Measurements from ENCODE around the gene SIK1.
"Not testable (repeated sequence)": the region's sequence is repeated elsewhere in the genome, so short reads cannot be mapped to it uniquely, and the experiment has no call there.

Gene SIK1

DNA sequence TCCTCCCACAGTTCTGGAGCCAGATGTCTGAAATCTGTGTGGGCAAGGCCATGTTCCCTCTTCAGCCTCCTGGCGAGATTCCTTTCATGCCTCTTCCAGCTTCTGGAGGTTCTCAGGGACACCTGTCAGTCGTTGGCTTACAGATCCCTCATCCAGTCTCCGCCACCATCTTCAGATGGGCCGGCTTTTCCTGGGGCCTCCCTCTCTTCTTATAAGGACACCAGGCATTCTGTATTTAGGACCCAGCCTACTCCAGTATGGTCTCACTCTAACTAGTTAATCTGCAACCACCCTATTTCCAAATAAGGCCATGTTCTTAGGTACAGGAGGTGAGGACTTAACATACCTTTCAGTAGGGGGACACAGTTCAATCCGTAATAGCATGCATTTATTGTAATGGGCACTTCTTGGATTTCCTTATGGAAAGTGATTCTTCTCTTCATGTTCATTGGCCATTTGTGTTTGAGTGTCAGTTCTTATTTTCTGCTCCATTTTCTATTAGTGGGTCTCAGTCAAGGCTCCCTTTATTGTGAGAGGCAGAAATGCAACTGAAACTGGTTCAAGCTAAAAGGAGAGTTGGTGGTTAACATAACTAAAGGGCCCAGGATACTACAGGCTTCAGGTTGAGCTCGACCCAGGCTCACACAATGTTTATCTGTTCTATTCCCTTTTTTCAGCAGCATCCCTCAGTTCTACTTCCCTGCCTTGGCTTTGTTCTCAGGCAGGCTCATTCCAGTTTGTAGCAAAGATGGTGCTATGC, 12.6 kb upstream of the SIK1 start:
- not testable (repeated sequence) for FAIRE-seq

DNA sequence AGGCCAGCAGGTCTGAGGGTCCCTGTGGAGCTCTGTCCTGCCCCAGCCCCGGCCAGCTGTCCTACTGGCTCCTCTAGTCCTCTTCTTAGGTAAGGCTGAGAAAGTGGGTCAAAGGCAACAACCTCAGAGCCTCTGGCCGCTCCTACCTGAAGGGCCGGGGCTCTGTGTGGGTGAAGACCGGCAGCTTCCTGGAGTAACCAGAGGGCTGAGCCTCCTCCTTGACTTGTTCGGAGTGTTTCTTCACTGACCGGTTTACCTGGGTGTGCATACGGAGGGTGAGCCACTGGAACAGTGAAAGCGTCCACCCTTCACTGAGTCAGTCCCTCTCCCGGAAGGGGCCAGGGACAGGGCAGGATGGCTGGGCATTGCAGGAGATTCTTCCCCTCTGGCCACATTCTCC, 9.3 kb upstream of the SIK1 start:
- not testable (repeated sequence) for FAIRE-seq

DNA sequence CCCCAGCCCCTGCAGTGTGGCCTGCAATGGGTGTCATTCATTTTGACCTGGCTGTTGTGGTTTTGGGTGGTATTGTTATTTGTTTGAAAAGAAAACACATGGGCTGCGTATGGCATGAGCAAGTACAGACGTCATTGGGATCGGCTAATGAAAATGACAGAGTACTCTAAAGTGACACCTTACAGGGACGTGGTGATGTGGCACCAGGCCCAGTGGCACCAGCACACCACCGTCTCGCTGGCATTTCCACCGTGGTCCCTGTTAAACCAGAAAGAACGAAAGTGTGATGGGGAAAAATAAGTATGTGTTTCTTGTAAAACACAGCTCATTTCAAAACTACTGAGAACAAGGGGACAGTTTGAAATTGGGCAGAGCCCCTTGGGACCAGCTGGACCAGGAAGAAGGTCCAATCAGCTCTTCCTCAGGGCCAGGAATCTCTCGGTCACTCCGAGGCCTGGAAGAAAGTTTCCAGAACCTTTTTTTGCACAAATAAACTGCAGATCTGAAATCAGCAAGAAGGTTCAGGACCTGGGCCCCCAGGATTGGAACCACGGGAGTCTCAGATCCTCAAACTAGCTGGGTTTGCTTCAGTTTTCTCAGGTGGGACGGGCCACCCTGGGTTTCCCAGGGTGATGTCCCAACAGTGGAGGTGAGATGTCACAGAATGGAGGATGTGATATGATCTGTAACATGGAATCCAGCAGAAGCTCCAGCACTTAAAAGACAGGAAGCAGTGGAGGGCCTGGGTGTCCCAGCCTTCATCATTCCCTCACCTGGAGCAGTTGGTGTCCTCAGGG, 6.6 kb upstream of the SIK1 start:
- not testable (repeated sequence) for FAIRE-seq

DNA sequence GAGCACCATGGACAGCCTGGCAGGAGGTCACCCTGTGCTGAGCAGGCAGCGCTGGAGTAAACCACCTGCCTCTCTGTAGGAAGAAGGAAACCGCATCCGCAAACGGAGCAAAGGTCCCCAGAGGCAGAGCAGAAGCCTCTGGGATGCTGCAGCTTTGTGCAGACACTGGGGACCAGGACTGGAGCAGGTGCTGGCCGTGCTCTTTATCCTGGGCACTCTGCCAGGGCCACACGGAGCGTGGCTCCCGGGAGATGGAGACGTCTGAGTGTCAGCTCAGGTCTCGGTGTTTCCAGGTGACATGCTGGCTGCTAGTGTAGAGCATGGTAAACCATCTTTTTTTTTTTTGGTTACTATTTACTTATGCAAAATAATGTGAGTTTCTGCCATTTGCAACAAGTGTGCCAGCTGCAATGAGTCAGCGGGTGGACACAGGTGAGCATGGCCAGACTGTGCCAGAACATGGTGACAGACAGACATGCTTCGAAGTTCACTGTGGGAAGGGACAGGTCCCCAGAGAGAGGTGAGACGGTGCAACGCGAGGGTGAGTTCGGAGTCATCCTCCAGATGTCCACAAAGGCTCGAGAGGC, 4.0 kb upstream of the SIK1 start:
- not testable (repeated sequence) for FAIRE-seq

DNA sequence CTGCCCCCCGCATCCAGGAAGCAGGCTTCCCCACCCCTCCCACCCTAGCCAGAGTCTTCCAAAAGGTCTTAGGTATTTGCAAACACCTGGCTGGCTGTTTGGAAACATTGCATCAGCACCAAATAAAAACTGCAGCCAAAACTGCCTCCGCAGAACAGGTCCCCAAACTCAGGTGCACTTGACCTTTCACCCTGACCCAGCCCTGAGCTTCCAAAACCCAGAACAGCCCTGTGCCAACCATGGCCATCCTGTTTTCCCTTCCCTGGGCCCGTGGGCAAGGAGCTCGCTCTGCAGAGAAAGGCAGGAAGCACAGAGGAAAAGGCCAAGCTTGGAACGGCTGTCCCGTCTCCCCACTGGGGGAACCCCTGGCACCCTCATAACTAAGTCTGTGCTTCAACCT, 2.0 kb upstream of the SIK1 start:
- not testable (repeated sequence) for FAIRE-seq

DNA sequence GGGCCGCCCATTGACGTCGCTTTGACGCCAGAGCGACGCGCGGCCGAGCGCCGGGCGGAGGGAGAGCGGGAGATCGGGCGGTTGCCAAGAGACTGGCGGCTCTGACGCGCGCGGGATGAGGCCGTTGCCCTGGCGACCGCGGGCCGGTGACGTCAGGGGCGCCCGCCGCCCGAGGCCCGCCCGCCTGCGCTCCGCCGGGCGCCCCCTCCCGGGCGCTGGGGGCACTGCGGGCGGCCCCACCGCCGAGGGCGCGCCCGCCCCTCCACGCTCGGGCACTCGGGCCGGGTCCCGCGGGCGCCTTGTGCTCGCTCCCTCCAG, 270 bp upstream of the SIK1 start:
- not testable (repeated sequence) for FAIRE-seq

DNA sequence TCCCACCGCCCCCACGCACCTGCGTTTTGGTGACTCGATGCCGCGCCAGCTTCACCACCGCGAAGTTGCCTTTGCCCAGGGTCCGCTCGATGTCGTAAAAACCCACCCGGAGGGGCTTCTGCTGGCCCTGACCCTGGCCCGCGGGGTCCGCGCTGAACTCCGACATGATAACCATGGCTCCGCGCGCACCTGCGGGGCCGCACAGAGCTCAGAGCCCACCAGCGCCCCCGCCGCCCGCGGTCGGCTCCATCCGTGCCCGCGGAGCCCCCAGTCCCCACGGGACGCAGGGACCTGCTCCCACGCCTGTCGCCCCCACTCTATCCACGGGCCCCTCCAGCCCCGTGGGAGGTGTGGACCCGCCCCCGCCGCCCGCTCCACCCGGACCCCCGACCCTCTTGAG, 927 bp downstream of the SIK1 start:
- FAIRE-seq, result not testable (repeated sequence)

DNA sequence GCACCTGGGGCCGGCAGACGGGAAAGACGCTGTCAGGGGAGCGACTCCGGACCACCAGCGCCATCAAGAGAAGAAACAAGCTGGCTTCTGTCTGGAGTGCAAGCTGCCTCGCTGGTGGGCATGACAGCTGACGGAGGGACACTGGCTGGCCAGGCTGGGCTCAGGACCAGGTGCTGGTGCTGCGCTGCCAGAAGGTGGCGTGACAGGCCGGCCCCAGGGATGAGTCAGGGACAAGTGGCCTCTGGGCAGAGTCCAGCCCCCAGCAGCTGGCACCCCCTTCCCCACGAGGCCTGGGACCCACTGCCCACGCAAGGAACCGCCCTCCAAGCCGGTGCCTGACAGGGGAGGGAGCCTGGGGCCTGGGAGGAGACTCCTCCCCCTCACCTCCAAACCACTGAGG, 7.5 kb downstream of the SIK1 start:
- FAIRE-seq, result not testable (repeated sequence)

DNA sequence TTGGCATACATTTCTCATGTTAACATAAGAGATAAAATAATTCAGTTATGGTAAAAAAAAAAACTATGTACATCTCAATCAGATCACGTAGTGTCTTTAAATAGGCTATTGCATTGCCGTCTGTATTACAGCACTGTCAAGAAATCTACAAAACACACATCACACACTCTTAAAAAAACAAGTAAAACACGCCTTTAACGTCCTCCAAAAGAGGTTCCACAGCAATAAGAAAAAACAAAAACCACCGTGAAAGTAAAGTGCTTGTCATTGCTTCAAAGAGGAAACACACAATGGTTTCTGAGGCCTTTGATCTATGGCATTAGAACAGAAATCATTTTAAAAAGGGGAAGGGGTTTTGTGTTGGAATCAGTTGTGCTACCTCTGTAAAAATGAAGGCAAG, 12.4 kb downstream of the SIK1 start:
- FAIRE-seq, result not testable (repeated sequence)

DNA sequence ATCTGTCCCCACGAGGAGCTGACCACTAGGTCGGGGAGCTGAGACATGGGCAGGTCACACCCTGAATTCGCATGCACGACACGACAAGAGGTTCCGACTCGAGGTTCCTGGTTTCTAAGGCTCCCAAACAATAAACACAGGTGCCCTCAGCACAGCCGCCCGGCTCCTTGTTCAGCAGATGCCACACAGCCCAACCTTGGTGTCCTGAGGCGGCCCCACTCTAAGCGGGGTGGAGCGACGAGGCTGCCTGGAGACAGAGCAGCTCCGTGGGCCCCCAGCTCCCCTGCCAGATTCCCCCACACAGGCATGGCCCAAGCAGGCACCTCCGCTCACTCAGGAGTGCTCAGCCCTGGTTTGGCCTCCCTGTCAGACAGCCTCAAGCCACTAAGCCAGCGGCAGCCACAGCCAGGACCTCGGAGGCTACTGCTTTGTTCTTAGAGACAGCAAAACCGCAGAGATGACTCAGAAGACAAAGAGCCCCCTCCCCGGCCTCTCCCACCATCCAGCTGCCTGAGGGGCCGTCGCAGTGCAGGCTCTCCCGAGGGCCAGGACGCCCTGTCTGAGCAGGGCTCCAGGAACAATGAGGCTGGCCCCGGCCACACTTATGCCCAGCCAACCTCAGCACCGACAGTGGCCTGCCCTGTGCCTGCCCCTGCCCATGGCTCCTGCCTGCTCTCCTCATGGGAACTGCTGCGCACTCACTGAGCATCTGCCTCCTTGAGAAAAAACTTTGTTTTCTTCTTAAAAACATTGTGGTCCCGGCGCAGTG, 14.7 kb downstream of the SIK1 start:
- not testable (repeated sequence) for FAIRE-seq

DNA sequence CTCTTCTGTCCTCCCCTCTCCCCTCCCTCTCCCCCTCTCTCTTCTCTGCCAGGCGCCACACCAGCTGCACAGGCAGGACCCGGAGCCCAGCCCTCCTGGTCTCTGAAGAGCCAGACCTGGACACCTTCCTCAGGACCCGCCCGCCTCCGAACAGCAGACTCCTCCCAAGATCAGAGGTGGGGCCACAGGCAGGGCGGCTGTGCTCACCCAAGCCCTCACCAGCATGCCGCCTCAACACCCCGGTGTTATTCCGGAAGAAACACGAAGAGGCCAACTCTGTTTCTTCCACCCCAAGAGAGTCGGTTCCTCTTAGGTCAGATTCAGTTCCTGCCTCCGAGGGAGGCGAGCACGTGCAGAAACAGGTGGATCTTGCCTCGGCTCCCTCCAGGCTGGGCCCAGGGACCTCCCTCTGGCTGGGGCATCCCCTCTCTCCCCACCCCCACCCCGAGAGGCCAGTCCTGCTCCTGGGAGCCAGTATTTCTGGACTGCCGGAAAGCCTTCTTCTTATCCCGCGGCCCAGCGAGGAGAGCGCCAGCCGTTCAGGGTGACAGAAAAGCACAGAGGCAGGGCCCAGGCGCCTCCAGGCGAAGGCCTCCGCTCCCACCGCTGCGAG, 16.4 kb downstream of the SIK1 start:
- FAIRE-seq, result not testable (repeated sequence)

DNA sequence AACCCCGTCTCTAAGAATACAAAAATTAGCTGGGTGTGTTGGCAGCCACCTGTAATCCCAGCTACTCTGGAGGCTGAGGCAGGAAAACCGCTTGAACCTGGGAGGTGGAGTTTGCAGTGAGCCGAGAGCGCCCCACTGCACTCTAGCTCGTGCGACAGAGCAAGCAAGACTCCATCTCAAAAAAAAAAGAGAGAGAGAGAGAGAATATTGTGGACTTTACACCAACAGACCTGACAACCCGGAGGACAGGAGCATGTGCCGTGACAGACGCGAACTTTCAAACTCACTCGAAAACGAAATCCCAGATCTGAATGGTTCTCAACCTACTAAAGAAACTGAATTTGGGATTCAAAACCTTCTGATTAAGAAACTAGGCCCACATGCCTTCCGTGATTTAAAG, 19.8 kb downstream of the SIK1 start:
- not testable (repeated sequence) for FAIRE-seq

DNA sequence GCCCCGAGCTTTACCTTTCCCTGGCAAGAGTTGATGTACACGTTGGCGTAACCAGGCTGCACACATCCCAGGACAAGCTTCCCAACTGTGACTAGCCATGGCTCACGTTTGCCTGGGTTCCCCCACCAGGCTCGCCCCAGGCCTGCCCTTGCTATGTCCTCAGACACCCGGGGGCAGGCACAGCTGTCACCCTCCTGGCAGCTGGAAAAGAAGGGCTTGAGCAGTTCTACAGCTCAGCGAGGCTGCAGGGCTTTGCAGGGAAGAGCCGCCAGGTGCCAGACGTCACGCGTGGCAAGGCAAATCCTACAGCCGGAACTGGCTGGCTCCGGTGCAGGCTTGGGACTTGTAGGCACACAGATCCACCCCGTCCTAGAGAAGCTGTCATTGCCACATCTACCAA, 22.5 kb downstream of the SIK1 start:
- not testable (repeated sequence) for FAIRE-seq

DNA sequence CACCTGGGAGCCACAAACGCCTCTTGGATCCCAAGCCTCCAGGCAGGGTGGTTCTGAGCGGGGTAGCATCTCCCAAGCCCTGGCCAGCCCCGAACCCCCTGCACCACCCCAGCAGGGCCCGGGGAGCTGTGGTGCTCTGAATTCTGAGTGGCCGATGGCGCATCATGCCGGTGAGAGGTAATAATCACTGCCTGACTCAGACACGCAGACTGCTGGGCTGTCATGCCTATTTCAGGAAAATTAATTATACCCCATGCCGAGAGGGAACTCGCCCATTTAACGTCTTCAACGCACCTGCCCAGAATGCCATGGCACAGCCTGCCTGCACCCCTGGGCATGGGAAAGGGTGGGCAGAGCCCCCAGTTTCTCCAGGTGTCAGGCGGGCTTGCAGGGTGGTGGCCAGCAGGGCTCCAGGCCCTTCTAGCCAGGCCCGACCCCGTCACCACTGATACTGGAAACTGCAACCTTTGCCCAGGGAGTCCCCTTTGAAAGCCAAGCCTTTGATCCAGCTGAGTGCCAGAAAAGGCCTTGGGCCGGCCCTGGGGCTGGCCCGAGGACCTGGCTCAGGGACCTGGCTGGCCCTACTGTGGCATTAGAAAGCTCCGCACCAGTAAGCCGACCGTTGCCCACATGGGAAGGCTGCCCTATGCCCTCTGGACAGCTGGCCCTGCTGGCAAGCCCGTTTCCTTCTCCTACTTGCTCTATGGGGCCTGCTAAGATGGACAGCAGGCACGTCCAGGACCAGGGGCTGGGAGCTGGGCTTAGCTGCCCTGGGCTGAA, 23.1 kb downstream of the SIK1 start:
- not testable (repeated sequence) for FAIRE-seq

DNA sequence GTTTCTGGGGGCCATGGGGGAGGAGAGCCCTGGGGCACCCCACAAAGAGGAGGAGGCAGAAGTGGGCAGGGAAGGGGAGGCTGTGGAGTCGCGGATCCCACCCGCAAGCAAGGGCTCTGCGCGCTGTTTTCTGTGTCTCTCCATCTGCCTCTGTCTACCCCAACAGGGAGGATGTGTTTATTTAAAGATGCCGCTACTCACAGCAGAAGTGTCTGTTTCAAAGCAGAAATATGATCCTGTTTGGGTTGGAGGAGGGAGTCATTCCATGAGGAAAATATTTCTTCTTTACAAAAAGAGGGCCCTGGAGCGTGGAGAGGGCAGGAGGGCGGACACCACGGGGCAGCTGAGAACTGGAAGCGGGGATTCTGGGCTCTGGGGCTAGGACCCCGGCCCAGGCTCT, 25.8 kb downstream of the SIK1 start:
- not testable (repeated sequence) for FAIRE-seq

DNA sequence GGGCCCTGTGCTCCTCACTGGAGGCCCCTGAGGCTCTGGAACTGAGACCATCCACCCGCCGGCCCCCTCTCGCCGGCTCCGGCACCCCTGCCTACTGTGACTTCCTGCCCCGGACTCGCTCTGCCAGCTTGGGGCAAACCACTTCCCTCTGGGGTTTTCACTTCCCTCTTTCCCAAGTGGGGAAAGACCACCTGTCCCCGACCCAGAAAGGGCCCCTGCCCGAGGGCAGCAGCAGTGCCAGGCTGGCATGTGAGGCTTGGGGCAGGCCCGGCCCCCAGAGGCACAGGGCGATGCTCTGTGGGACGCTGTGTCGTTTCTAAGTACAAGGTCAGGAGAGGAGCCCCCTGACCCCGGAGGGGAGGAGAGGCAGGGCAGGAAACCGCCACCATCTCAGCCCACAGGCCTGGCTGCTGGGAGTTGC, 27.3 kb downstream of the SIK1 start:
- FAIRE-seq, result not testable (repeated sequence)

DNA sequence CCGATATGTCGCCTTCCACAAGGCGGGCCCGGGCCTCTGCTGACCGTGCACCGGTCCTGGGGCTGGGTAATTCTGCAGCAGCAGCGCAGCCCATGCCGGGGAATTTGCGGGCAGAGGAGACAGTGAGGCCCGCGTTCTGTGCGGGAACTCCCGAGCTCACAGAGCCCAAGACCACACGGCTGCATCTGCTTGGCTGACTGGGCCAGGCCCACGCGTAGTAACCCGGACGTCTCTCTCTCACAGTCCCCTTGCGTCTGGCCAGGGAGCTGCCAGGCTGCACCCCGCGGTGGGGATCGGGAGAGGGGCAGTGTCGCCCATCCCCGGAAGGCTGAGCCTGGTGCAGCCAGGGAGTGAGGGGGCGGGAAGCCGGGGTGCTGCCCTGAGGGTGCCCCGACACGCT, 27.8 kb downstream of the SIK1 start:
- not testable (repeated sequence) for FAIRE-seq

DNA sequence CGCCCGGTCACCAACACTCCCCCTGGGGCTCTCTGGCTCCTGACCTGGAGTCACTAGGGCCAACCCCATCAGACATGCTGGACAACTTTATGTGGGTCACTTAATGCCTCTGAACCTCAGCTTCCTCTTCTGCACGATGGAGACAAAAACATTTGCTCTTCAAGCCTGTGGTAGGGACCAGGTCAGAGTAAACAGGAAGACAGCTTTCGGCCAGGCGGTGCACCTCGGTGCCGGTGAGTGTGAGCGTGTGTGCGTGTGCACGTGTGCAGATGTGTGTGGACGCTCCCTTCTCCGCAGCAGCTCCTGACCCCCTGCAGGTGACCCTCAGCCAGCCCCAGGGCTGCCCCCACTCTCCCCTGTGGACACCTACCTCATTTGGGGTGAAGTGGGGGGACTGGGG, 28.4 kb downstream of the SIK1 start:
- not testable (repeated sequence) for FAIRE-seq

DNA sequence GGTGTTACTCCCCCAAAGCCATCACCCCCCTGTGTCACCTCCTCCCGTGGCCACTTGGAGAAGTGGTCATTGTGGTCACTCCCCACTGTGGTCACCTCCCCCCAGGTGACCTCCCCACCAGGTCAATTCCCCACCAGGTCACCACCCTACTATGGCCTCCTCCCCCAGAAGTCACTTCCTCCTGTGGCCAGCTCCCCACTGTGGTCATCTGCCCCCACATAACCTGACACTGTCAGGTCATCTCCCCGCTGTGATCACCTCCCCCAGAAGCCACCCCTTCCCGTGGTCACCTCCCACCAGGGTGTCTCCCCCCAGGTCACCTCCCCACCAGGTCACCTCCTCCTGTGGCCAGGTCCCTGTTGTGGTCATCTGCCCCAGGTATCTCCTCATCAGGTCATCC, 28.9 kb downstream of the SIK1 start:
- FAIRE-seq, result not testable (repeated sequence)

DNA sequence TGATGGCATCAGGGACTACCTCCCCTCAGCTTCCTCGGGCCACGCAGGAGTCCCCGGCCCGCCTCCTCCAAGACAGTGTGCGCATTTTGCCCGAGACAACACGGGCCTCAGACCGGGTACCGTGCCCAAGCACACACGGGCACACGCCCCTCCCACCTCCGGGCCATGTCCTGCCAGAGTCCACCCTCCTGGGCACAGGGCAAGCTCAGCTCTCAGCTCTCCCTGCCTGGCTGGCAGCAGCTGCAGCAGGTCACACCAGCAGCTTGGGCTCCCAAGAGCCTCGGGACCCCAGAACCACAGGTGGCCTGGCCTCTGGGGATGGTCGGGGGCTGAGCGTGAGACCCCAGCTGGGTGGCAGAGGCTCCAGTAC, 29.5 kb downstream of the SIK1 start:
- FAIRE-seq, result not testable (repeated sequence)

DNA sequence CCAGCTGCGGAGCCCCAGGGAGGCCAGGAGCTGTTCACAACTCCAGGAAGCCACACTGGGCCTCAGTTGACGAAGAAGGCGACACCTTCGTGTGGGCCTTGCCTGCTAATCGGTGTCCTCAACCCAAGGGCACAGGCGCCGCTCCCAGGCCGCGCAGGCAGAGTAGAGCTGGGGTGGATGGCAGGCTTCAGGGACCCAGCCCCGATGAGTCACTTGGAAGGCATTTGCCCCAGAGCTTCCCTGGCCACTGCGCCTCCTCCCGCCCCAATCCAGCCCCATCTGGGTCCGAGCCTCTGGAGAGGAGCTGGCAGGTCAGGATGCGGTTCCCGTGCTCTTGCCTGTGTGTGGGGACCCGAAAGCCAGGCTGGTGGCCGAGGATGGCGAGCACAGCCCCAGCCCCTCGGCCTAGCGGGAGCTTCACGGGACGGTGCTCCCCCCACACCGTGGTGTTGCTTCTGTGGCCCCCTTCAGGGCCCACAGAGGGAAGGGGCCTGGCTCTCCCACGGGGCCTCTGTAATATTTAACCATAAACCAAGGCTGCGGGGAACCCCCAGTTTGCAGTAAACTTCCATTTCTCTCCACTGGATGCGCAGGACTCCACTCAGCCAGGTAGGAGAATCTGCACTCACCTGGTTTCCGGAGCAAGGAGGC, 30.0 kb downstream of the SIK1 start:
- not testable (repeated sequence) for FAIRE-seq
